NCI-H460 (cell line): Measurements from ENCODE around the gene TCEA3. TPM values are rescaled to one million over a fixed set of nuclear protein-coding genes. Genes with fewer than 3 reads are reported as not detected.

Experiments used
- DNase-seq: peaks from one replicate; pipeline ENCODE4 v3.0.0-alpha.2; 2016; ENCODE audit warnings: low read depth; ENCODE audit errors: extremely low read depth
- total RNA-seq: library from RNA; depleted of rRNA; stranded (reverse); fragments of >200 nt; shearing (Covaris generic); gene quantifications from 2 replicates; pipeline ENCODE4 v1.2.3, GENCODE V29; 2014

TCEA3 gene
- total RNA-seq, 1 experiment from 2014 or later = 0.27 TPM

- no peak for DNase-seq
Observed at GRCh38 chr1:23448846-23449245, 24.3 kb upstream of the TCEA3 start.

GRCh38 chr1:23446661-23447310 lies 22.2 kb upstream of the TCEA3 start:
- DNase-seq = no peak

GRCh38 chr1:23444596-23445390 lies 20.2 kb upstream of the TCEA3 start:
- no peak for DNase-seq

- no peak for DNase-seq
Observed at GRCh38 chr1:23444104-23444533, 19.6 kb upstream of the TCEA3 start.

- DNase-seq = no peak
Observed at GRCh38 chr1:23442751-23443150, 18.2 kb upstream of the TCEA3 start.

- no peak for DNase-seq
Observed at GRCh38 chr1:23441446-23442148, 17.0 kb upstream of the TCEA3 start.

GRCh38 chr1:23438545-23438944 lies 14.0 kb upstream of the TCEA3 start:
- DNase-seq = no peak

GRCh38 chr1:23437355-23437664 lies 12.8 kb upstream of the TCEA3 start:
- no peak for DNase-seq

- DNase-seq = no peak
Observed at GRCh38 chr1:23436520-23437354, 12.2 kb upstream of the TCEA3 start.

- DNase-seq = no peak
Observed at GRCh38 chr1:23434260-23434775, 9.8 kb upstream of the TCEA3 start.

GRCh38 chr1:23433122-23433521 lies 8.6 kb upstream of the TCEA3 start:
- DNase-seq = no peak

GRCh38 chr1:23431431-23431830 lies 6.9 kb upstream of the TCEA3 start:
- no peak for DNase-seq

GRCh38 chr1:23430803-23431202 lies 6.3 kb upstream of the TCEA3 start:
- DNase-seq = no peak

GRCh38 chr1:23428136-23428905 lies 3.8 kb upstream of the TCEA3 start:
- no peak for DNase-seq

- DNase-seq = no peak
Observed at GRCh38 chr1:23427550-23427949, 3.0 kb upstream of the TCEA3 start.

GRCh38 chr1:23426828-23427227 lies 2.3 kb upstream of the TCEA3 start:
- DNase-seq = no peak

GRCh38 chr1:23425193-23425494 lies 596 bp upstream of the TCEA3 start:
- no peak for DNase-seq

GRCh38 chr1:23423415-23424292 lies 894 bp downstream of the TCEA3 start:
- DNase-seq = no peak

- DNase-seq = no peak
Observed at GRCh38 chr1:23422941-23423340, 1.6 kb downstream of the TCEA3 start.
